GM23248 (cell line): Measurements from ENCODE around the gene YWHAQ. TPM values are rescaled to one million over a fixed set of nuclear protein-coding genes. Genes with fewer than 3 reads are reported as not detected.
A peak's percentile ranks its signal among the peaks of the same experiment; 100 is the strongest.

ENCODE experiments used
- DNase-seq: peaks from one replicate; pipeline ENCODE4 v3.0.0-alpha.2; 2015
- H2AFZ ChIP-seq: fragments of 200-600 bp; sonication (generic); 2 replicates; pipeline ENCODE4 v1.6.1; 2016; ENCODE audit warnings: antibody characterized with exemption
- H3F3A ChIP-seq: fragments of 200-600 bp; sonication (generic); 2 replicates; pipeline ENCODE4 v1.6.1; 2016; ENCODE audit warnings: mild to moderate bottlenecking, antibody characterized with exemption, mixed run types; ENCODE audit not compliant: insufficient read depth
- H3K27ac ChIP-seq: fragments of 200-600 bp; sonication (generic); 2 replicates; pipeline ENCODE4 v1.5.1; 2016; ENCODE audit warnings: mild to moderate bottlenecking
- H3K27me3 ChIP-seq: fragments of 200-600 bp; sonication (generic); replicated peaks from 2 replicates; pipeline ENCODE4 v1.6.1; 2016; ENCODE audit warnings: mild to moderate bottlenecking; ENCODE audit not compliant: insufficient read depth
- H3K36me3 ChIP-seq: fragments of 200-600 bp; sonication (generic); 2 replicates; pipeline ENCODE4 v1.6.1; 2016; ENCODE audit warnings: low read depth, mild to moderate bottlenecking
- H3K4me1 ChIP-seq: fragments of 200-600 bp; sonication (generic); 2 replicates; pipeline ENCODE4 v1.6.1; 2016; ENCODE audit warnings: mild to moderate bottlenecking; ENCODE audit not compliant: insufficient read depth
- H3K4me2 ChIP-seq: fragments of 200-600 bp; sonication (generic); one replicate; pipeline ENCODE4 v1.6.1; 2016; ENCODE audit warnings: mild to moderate bottlenecking; ENCODE audit not compliant: unreplicated experiment
- H3K4me3 ChIP-seq: fragments of 200-600 bp; sonication (generic); 2 replicates; pipeline ENCODE4 v1.5.1; 2016; ENCODE audit warnings: mild to moderate bottlenecking
- H3K79me2 ChIP-seq: fragments of 200-600 bp; sonication (generic); 2 replicates; pipeline ENCODE4 v1.6.1; 2016; ENCODE audit warnings: mild to moderate bottlenecking; ENCODE audit not compliant: insufficient read depth
- H3K9ac ChIP-seq: fragments of 200-600 bp; sonication (generic); 2 replicates; pipeline ENCODE4 v1.6.1; 2016; ENCODE audit warnings: mild to moderate bottlenecking
- H3K9me2 ChIP-seq: fragments of 200-600 bp; sonication (generic); 2 replicates; pipeline ENCODE4 v1.6.1; 2016; ENCODE audit warnings: mixed run types, mild to moderate bottlenecking, moderate library complexity; ENCODE audit not compliant: insufficient read depth
- H3K9me3 ChIP-seq: fragments of 200-600 bp; sonication (generic); one replicate; pipeline ENCODE4 v1.6.1; 2017; ENCODE audit warnings: low read depth
- H4K20me1 ChIP-seq: fragments of 200-600 bp; sonication (generic); 2 replicates; pipeline ENCODE4 v1.6.0; 2016; ENCODE audit not compliant: insufficient read depth
- EZH2 ChIP-seq: fragments of 200-600 bp; sonication (generic); IDR thresholded peaks from 2 replicates; pipeline ENCODE4 v1.6.1; 2018; ENCODE audit warnings: antibody characterized with exemption, mild to moderate bottlenecking; ENCODE audit not compliant: insufficient read depth, poor library complexity, severe bottlenecking
- EZH2phosphoT487 ChIP-seq: fragments of 200-600 bp; sonication (generic); IDR thresholded peaks from 2 replicates; pipeline ENCODE4 v1.6.1; 2018; ENCODE audit warnings: antibody characterized with exemption, moderate library complexity, mild to moderate bottlenecking, low read depth; ENCODE audit not compliant: insufficient read depth
- WGBS, 2 experiments: methylation state at CpG; one replicate each; pipeline ENCODE4 v1.1.6; 2015 to 2017; ENCODE audit warnings: low lambda C conversion rate in 2 of 2, low coverage in 1 of 2; ENCODE audit errors: missing lambda C conversion rate in 2 of 2; 5-methylcytosine and 5-hydroxymethylcytosine counted together
- in situ Hi-C: fragments of 300-500 bp; cut with MboI; formaldehyde crosslinking; loops from 2 replicates; pipeline ENCODE4 v1.15.0; 2020
- polyA plus RNA-seq: library from polyadenylated mRNA; unstranded; fragments of >200 nt; fragmentation: Nextera tagmentation; extraction: Ambion mirVana; gene quantifications from 2 replicates; pipeline ENCODE4 v1.2.1, GENCODE V29; 2016
- total RNA-seq: library from RNA; depleted of rRNA; stranded (reverse); fragments of >200 nt; shearing (Covaris generic); gene quantifications from 2 replicates; pipeline ENCODE4 v1.2.3, GENCODE V29; 2014

Gene YWHAQ
- total and polyA plus RNA-seq, 2 experiments from 2014 or later = 400 to 694 TPM

DNA sequence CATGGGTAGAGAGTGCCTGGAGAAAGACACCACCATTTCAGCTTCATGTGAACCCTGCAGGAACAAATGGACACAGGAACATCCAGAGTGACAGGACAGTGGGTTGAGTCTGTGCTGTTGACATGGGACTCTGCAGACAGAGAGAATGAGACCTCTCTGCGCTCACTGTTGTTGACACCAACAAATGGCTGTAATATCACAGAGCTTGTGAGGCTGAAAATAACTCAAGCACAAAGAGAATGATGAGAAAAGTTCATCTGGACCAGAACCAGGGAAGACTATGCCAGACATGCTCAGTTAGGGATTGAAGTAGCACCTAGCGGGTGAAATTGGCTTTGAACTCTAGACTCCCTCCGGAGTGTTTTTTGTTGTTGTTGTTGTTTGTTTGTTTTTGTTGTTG lies 37.0 kb upstream of the YWHAQ start:
- Histone ChIP-seq H3K9me2 (no peaks in the 10 kb centered on the region), H3K9ac (no peak overlapping the region), H3K4me3 (no peak overlapping the region), H4K20me1 (no peaks in the 10 kb centered on the region), H3F3A (0 out of 2 replicates have a peak, but pooled peaks cover 12% of the 10 kb centered on the region), H3K9me3 (no peaks in the 10 kb centered on the region), H3K4me1 (peaks cover 24% of the 10 kb centered on the region), H3K27me3 (no peaks in the 10 kb centered on the region), H2AFZ (no peak overlapping the region), H3K4me2 (no peak overlapping the region), H3K27ac (no peak overlapping the region), H3K36me3 (no peaks in the 10 kb centered on the region), H3K79me2 (no peaks in the 10 kb centered on the region)
- in situ Hi-C loops = no loop called here
- DNase-seq = no peak
- 98 to 100% methylated on average over 3 of the region's 3 CpGs for WGBS, 2 experiments
- TF ChIP-seq EZH2 = no peak

DNA sequence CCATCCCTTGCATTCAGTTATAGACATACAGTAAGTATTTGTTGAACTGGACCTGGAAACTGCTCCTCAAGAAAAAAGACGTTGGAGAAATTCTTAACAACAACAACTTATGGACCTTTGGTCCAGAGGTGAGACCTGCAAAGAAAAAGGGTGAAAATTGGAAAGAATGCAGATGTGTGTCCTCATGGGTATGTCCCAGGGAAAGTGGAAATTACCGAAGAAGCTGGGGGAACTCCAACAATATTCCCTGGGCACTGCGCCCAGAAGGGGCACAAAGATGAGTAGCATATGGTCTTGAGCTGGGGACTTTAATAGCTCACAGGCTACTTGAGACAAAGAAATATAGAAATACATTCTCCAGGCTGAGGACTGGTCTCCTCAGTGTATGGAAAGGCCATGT lies 35.5 kb upstream of the YWHAQ start:
- Histone ChIP-seq H3K36me3 (no peaks in the 10 kb centered on the region), H3K9me3 (no peaks in the 10 kb centered on the region), H3K4me3 (no peak overlapping the region), H2AFZ (no peak overlapping the region), H3K27me3 (no peaks in the 10 kb centered on the region), H3K27ac (peak overlapping the region; percentile 81), H3F3A (0 out of 2 replicates have a peak, but pooled peaks cover 12% of the 10 kb centered on the region), H3K79me2 (no peaks in the 10 kb centered on the region), H3K4me1 (peaks cover 24% of the 10 kb centered on the region), H3K9ac (peak overlapping the region; percentile 45), H3K4me2 (peak overlapping the region; percentile 46), H4K20me1 (no peaks in the 10 kb centered on the region), H3K9me2 (no peaks in the 10 kb centered on the region)
- no peak for TF ChIP-seq EZH2phosphoT487
- no peak for TF ChIP-seq EZH2
- in situ Hi-C loops = no loop called here
- 20 to 39% methylated on average over 3 of the region's 3 CpGs for WGBS, 2 experiments
- peak; percentile 59 for DNase-seq

DNA sequence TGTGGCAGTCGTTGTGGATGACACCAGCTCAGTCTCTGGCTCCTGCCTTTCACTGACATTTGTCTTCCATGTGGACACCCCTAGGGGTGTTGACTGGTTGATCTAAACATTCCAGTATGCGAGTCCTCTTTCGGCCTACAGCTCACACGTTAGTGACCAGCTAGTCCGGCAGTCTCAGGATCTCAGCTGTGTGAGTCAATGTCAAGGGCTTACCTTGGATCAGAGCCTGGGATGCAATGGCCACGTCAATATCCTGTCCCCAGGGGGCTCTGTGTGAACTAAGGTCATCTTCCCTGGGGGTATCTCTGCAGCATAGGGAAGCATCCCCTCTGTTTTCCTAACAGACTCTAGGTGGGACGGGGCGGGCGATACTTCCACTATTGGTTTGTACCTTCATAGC lies 35.1 kb upstream of the YWHAQ start:
- Histone ChIP-seq H3K79me2 (no peaks in the 10 kb centered on the region), H3K9ac (peak overlapping the region; percentile 49), H3K9me3 (no peaks in the 10 kb centered on the region), H2AFZ (no peak overlapping the region), H3K36me3 (no peaks in the 10 kb centered on the region), H3F3A (0 out of 2 replicates have a peak, but pooled peaks cover 12% of the 10 kb centered on the region), H3K4me3 (no peak overlapping the region), H4K20me1 (no peaks in the 10 kb centered on the region), H3K27me3 (no peaks in the 10 kb centered on the region), H3K9me2 (no peaks in the 10 kb centered on the region), H3K4me2 (peak overlapping the region; percentile 46), H3K27ac (peak overlapping the region; percentile 81), H3K4me1 (peaks cover 24% of the 10 kb centered on the region)
- no peak for TF ChIP-seq EZH2
- TF ChIP-seq EZH2phosphoT487 = no peak
- in situ Hi-C loops = no loop called here
- WGBS, 2 experiments = 32 to 33% methylated on average over 9 of the region's 9 CpGs
- DNase-seq = peak; percentile 97

DNA sequence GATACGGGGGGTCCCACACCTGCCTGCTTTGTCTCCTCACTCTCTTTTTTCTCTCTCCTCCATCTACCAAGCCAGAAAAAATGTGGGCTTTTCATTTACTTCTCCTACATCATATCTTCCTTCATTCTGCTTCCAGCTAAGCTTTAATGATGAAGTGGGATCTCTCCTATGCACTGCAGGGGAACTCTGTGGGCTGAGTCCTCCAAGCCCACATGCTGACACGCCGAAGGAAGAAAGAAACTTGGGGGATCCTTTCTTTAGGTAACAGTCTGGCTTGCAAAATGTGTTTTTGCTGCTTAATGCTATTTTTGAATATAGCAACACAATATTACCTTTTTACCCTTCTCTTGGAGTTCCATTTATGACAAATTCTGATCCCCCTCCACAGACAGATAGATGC lies 33.6 kb upstream of the YWHAQ start:
- Histone ChIP-seq H3F3A (0 out of 2 replicates have a peak, but pooled peaks cover 11% of the 10 kb centered on the region), H3K9ac (no peak overlapping the region), H3K9me3 (no peaks in the 10 kb centered on the region), H3K4me3 (no peak overlapping the region), H2AFZ (no peak overlapping the region), H3K36me3 (no peaks in the 10 kb centered on the region), H4K20me1 (no peaks in the 10 kb centered on the region), H3K9me2 (no peaks in the 10 kb centered on the region), H3K79me2 (no peaks in the 10 kb centered on the region), H3K27ac (no peak overlapping the region), H3K4me1 (peaks cover 24% of the 10 kb centered on the region), H3K4me2 (no peak overlapping the region), H3K27me3 (no peaks in the 10 kb centered on the region)
- in situ Hi-C loops = no loop called here
- no peak for TF ChIP-seq EZH2phosphoT487
- TF ChIP-seq EZH2 = no peak
- DNase-seq = no peak
- 87 to 91% methylated on average over 3 of the region's 3 CpGs for WGBS, 2 experiments
